Measurements from ENCODE around the gene CDH4. TPM values are rescaled to one million over a fixed set of nuclear protein-coding genes. Genes with fewer than 3 reads are reported as not detected.

The CDH4 gene
- total RNA-seq, 1 experiment from 2014 or later = 3.9 TPM

- no peak for DNase-seq
- no peak overlapping the region for H3K4me3 ChIP-seq (ENCODE audit: insufficient read depth, low read depth, low read length)
- H3K27me3 ChIP-seq (ENCODE audit: control insufficient read depth, insufficient read depth, low read length) = no peaks in the 10 kb centered on the region; the same call in 1 of the 2 replicates
- H3K36me3 ChIP-seq (replicated peaks; ENCODE audit: control insufficient read depth, insufficient read depth, low read length) = no peaks in the 10 kb centered on the region
These were observed 545.9 kb downstream of the CDH4 start for GRCh38 chr20:61797971-61798411.

DNA sequence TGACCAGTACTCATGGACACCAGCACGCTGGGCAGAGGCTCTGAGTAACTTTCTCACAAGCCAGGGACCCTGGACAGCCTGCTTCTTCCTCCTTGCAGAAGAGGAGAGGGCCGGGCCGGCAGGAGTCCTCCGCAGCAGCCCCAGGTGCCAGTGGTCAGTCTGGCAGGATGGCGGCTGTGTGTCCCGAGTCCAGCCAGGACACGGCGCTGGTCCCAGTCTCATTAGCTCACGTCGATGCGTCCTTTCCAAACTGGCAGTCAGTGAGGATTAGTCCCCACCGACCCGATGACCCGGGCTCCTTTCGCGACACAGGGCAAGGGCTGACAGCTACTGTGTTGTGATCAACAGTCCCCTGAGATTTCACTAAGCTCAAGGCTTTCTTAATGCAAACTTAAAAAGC, 546.6 kb downstream of the CDH4 start:
- Histone ChIP-seq H3K36me3 (replicated peaks; ENCODE audit: control insufficient read depth, insufficient read depth, low read length) (no peaks in the 10 kb centered on the region), H3K27me3 (ENCODE audit: control insufficient read depth, insufficient read depth, low read length) (no peaks in the 10 kb centered on the region; the same call in 1 of the 2 replicates), H3K4me3 (ENCODE audit: insufficient read depth, low read depth, low read length) (no peak overlapping the region)
- DNase-seq = no peak

GRCh38 chr20:61799394-61799923, 547.4 kb downstream of the CDH4 start:
- DNase-seq = no peak
- Histone ChIP-seq H3K27me3 (ENCODE audit: control insufficient read depth, insufficient read depth, low read length) (no peaks in the 10 kb centered on the region; the same call in 1 of the 2 replicates), H3K4me3 (ENCODE audit: insufficient read depth, low read depth, low read length) (no peak overlapping the region), H3K36me3 (replicated peaks; ENCODE audit: control insufficient read depth, insufficient read depth, low read length) (no peaks in the 10 kb centered on the region)

GRCh38 chr20:61799928-61800327, 547.9 kb downstream of the CDH4 start:
- H3K36me3 ChIP-seq (replicated peaks; ENCODE audit: control insufficient read depth, insufficient read depth, low read length) = no peaks in the 10 kb centered on the region
- H3K27me3 ChIP-seq (ENCODE audit: control insufficient read depth, insufficient read depth, low read length) = no peaks in the 10 kb centered on the region; the same call in 1 of the 2 replicates
- no peak overlapping the region for H3K4me3 ChIP-seq (ENCODE audit: insufficient read depth, low read depth, low read length)
- DNase-seq = no peak

GRCh38 chr20:61800359-61801064, 548.5 kb downstream of the CDH4 start:
- Histone ChIP-seq H3K4me3 (ENCODE audit: insufficient read depth, low read depth, low read length) (no peak overlapping the region), H3K36me3 (replicated peaks; ENCODE audit: control insufficient read depth, insufficient read depth, low read length) (no peaks in the 10 kb centered on the region)
- no peak for DNase-seq

DNA sequence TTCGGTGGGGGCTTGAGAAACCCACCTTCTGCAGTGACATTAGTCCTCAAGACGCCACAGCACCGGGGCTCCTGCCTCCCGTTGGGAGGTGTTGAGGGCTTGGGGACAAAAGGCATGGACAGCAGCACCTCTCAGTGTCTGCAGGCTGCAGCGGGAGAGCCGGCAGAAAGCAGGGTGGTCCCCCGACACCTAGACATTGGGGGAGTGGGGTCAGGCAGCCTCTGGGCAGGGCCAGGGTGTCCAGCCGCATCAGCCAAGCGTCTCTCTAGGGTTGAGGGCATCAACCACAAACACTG, 549.0 kb downstream of the CDH4 start:
- H3K27me3 ChIP-seq (ENCODE audit: control insufficient read depth, insufficient read depth, low read length) = no peaks in the 10 kb centered on the region; the same call in 1 of the 2 replicates
- DNase-seq = no peak
- H3K4me3 ChIP-seq (ENCODE audit: insufficient read depth, low read depth, low read length) = no peak overlapping the region
- no peaks in the 10 kb centered on the region for H3K36me3 ChIP-seq (replicated peaks; ENCODE audit: control insufficient read depth, insufficient read depth, low read length)

More at GRCh38 chr20:61800359-61801064, 548.5 kb downstream of the CDH4 start:
- no peaks in the 10 kb centered on the region; the same call in 1 of the 2 replicates for H3K27me3 ChIP-seq (ENCODE audit: control insufficient read depth, insufficient read depth, low read length)

DNA sequence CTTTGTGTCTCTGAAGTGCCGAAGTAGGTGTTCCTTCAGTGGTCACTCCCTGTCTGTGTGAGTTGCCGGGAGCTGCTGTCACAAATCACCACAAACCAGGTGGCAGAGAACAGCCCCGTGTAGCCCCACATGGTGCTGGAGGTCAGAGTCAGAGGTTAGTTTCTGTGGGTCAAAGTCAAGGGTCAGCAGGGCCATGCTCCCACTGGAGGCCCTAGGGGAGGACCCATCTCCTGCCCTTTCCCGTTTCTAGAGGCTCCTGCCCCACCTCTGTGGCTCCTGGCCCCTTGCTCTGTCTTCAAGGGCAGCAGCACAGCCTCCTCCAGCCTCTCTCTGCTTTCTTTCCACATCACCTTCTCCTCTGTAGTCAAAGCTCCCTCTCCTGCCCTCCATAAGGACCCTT, 549.4 kb downstream of the CDH4 start:
- no peaks in the 10 kb centered on the region; the same call in 1 of the 2 replicates for H3K27me3 ChIP-seq (ENCODE audit: control insufficient read depth, insufficient read depth, low read length)
- no peak for DNase-seq
- no peak overlapping the region for H3K4me3 ChIP-seq (ENCODE audit: insufficient read depth, low read depth, low read length)
- no peaks in the 10 kb centered on the region for H3K36me3 ChIP-seq (replicated peaks; ENCODE audit: control insufficient read depth, insufficient read depth, low read length)

DNA sequence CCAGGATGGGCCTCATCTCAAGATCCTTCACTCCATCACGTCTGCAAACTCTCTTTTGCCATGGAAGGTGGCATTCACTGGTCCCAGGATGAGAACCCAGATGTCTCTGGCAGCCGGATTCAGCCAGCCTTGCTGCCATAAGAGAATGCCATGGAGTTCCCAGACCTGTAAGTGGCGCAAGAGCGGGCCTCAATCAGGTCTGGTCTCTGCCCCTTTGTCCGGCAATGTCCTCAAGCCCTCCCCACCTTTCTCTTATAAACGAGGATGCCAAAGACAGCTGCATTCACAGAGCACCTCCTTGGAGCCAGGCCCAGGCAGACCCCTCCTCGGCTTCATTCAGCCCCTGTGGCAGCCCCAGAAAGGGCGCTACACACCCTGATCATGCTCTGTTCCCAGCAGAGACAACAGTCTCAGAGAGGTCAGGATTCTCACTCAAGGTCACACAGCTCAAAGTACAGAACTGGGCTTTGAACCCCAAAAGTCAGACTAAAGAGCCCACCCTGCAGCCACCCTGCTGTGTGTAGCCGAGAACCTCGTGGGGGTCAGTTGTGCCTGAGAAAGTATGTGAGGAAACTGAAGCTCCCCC, 549.9 kb downstream of the CDH4 start:
- no peaks in the 10 kb centered on the region; the same call in 1 of the 2 replicates for H3K27me3 ChIP-seq (ENCODE audit: control insufficient read depth, insufficient read depth, low read length)
- DNase-seq = peak; percentile 44
- H3K4me3 ChIP-seq (ENCODE audit: insufficient read depth, low read depth, low read length) = no peak overlapping the region
- H3K36me3 ChIP-seq (replicated peaks; ENCODE audit: control insufficient read depth, insufficient read depth, low read length) = no peaks in the 10 kb centered on the region

DNA sequence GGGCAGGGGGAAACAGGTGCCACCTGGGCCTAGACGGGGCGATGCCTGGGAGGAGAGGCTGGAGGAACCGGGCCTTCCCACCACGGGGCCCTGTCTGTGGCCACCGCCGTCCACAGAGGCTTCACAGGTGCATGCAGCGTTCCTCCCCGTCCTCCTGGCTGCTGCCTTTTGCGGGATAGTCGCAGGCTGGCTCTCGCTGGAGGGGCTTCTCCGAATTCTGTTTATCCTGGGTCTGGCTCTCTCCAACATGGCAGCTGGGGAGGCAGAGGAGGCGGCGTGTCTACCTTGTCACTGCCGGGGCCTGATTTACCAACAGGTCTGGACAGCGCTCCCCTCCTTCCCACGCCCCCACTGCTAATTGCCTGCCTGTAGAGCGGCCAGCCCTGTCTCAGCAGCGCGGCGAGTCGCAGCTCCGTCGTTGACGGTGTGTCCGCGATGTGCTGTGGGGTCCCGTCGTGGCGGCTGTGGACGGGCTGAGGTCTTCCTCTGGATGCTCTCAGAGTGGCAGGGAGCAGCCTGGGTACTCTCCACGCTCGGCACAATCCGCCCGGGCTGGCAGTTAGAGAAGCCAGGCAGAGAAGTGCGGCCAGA, 550.8 kb downstream of the CDH4 start:
- no peaks in the 10 kb centered on the region; the same call in 1 of the 2 replicates for H3K27me3 ChIP-seq (ENCODE audit: control insufficient read depth, insufficient read depth, low read length)
- peak; percentile 65 for DNase-seq
- H3K36me3 ChIP-seq (replicated peaks; ENCODE audit: control insufficient read depth, insufficient read depth, low read length) = no peaks in the 10 kb centered on the region
- no peak overlapping the region for H3K4me3 ChIP-seq (ENCODE audit: insufficient read depth, low read depth, low read length)

- H3K27me3 ChIP-seq (ENCODE audit: control insufficient read depth, insufficient read depth, low read length) = no peaks in the 10 kb centered on the region; the same call in 1 of the 2 replicates
- peak; percentile 82 for DNase-seq
- no peaks in the 10 kb centered on the region for H3K36me3 ChIP-seq (replicated peaks; ENCODE audit: control insufficient read depth, insufficient read depth, low read length)
- H3K4me3 ChIP-seq (ENCODE audit: insufficient read depth, low read depth, low read length) = no peak overlapping the region
These were observed 551.4 kb downstream of the CDH4 start for GRCh38 chr20:61803416-61803914.

GRCh38 chr20:61803915-61804751, 552.1 kb downstream of the CDH4 start:
- DNase-seq = peak; percentile 77
- no peaks in the 10 kb centered on the region for H3K36me3 ChIP-seq (replicated peaks; ENCODE audit: control insufficient read depth, insufficient read depth, low read length)
- no peak overlapping the region for H3K4me3 ChIP-seq (ENCODE audit: insufficient read depth, low read depth, low read length)
- H3K27me3 ChIP-seq (ENCODE audit: control insufficient read depth, insufficient read depth, low read length) = no peaks in the 10 kb centered on the region; the same call in 1 of the 2 replicates

DNA sequence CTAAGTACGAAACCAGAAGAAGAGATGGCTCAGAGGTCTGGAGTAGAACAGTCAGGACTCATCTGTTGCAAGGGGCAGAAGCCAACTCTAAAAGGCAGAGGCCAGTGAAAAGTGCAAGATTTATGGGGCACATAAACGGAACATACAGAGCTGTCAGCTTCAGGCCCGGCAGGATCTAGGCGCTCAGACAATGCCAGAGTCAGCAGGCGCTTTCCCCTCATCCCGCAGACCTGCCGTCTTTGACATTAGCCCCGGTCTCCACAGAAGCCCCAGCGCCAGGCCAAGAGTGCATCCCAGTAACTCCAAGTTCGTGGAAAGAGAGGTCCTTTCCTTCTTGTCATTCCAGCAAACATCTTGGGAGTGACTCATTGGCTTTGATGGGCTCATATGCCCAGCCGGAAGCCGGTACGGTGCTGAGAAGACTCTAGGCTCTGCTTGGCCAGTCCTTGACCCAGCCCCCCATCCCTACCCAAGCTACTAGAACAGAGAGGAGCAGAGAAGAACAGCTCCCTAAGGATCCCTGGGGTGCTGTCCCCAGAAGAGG, 552.8 kb downstream of the CDH4 start:
- peak; percentile 35 for DNase-seq
- H3K36me3 ChIP-seq (replicated peaks; ENCODE audit: control insufficient read depth, insufficient read depth, low read length) = no peaks in the 10 kb centered on the region
- H3K4me3 ChIP-seq (ENCODE audit: insufficient read depth, low read depth, low read length) = no peak overlapping the region
- H3K27me3 ChIP-seq (ENCODE audit: control insufficient read depth, insufficient read depth, low read length) = no peaks in the 10 kb centered on the region; the same call in 1 of the 2 replicates

- Histone ChIP-seq H3K36me3 (replicated peaks; ENCODE audit: control insufficient read depth, insufficient read depth, low read length) (no peaks in the 10 kb centered on the region), H3K27me3 (ENCODE audit: control insufficient read depth, insufficient read depth, low read length) (no peaks in the 10 kb centered on the region; the same call in 1 of the 2 replicates), H3K4me3 (ENCODE audit: insufficient read depth, low read depth, low read length) (no peak overlapping the region)
- no peak for DNase-seq
These were observed 553.3 kb downstream of the CDH4 start for GRCh38 chr20:61805365-61805764.

- Histone ChIP-seq H3K27me3 (ENCODE audit: control insufficient read depth, insufficient read depth, low read length) (no peaks in the 10 kb centered on the region; the same call in 1 of the 2 replicates), H3K36me3 (replicated peaks; ENCODE audit: control insufficient read depth, insufficient read depth, low read length) (no peaks in the 10 kb centered on the region), H3K4me3 (ENCODE audit: insufficient read depth, low read depth, low read length) (no peak overlapping the region)
- DNase-seq = peak; percentile 51
These were observed 553.7 kb downstream of the CDH4 start for GRCh38 chr20:61805781-61806180.
